Esophagus squamous epithelium (tissue), 5 donors: ENCODE results near the gene RELT. TPM values are rescaled to one million over a fixed set of nuclear protein-coding genes. Genes with fewer than 3 reads are reported as not detected.

Experiments
- DNase-seq: peaks from one replicate; lab custom pipeline; 2025; lab: John Stamatoyannopoulos, UW
- H3K27ac ChIP-seq, 4 donors: fragments of 200-600 bp; sonication (generic); one replicate each; pipeline ENCODE4 v1.5.1; 2016 to 2019; ENCODE audit warnings: mild to moderate bottlenecking in 1 of 4
- H3K27me3 ChIP-seq, 4 donors: fragments of 200-600 bp; sonication (generic); 1 replicate in 3 of 4; 2 replicates in 1 of 4; pipeline versions ENCODE4 v1.5.1 to v1.6.0; 2017 to 2021; ENCODE audit warnings: antibody characterized with exemption in 1 of 4
- H3K36me3 ChIP-seq, 3 donors: fragments of 200-600 bp; sonication (generic); one replicate each; pipeline ENCODE4 v1.5.1; 2016 to 2019
- H3K4me1 ChIP-seq, 3 donors: fragments of 200-600 bp; sonication (generic); one replicate each; pipeline ENCODE4 v1.5.1; 2017 to 2019
- H3K4me3 ChIP-seq, 4 donors: fragments of 200-600 bp; sonication (generic); 1 replicate in 3 of 4; 2 replicates in 1 of 4; pipeline ENCODE4 v1.5.1; 2016 to 2019; ENCODE audit warnings: mild to moderate bottlenecking in 2 of 4, moderate library complexity in 1 of 4
- H3K9me3 ChIP-seq, 3 donors: fragments of 200-600 bp; sonication (generic); one replicate each; pipeline ENCODE4 v1.5.1; 2016 to 2019
- POLR2A ChIP-seq, 4 donors: fragments of 450-650 bp; IDR thresholded peaks; one replicate each; pipeline ENCODE4 v1.6.1; 2017; ENCODE audit warnings: antibody characterized with exemption in 4 of 4, mild to moderate bottlenecking in 4 of 4, moderate library complexity in 3 of 4
- WGBS, 2 donors: methylation state at CpG; one replicate each; pipeline ENCODE4 v1.1.5; 2018; 5-methylcytosine and 5-hydroxymethylcytosine counted together
- intact Hi-C: fragments of 100-400 bp; cut with DNase I; formaldehyde crosslinking; loops from one replicate; pipeline ENCODE4 v1.15.0; 2022
- total RNA-seq, 4 donors: library from RNA; depleted of rRNA; stranded (reverse); fragments of >200 nt; gene quantifications; one replicate each; pipeline ENCODE4 v1.1.0, GENCODE V29; 2016
- TF ChIP-seq, protein P1 (sequence below), 6 experiments: fragments of 450-650 bp in 4 of 6; fragments of 200-600 bp in 2 of 6; sonication (generic) in 2 of 6; IDR thresholded peaks; one replicate each; pipeline ENCODE4 v1.5.1; 2016 to 2019; ENCODE audit warnings: antibody characterized with exemption in 6 of 6, mild to moderate bottlenecking in 4 of 6, moderate library complexity in 4 of 6
- donor health status: DM: yes; HTN: yes; CAD: no.

The RELT gene
- total RNA-seq, 4 donors from 2014 or later = 3.7 to 8.8 (median 5.3) TPM

DNA sequence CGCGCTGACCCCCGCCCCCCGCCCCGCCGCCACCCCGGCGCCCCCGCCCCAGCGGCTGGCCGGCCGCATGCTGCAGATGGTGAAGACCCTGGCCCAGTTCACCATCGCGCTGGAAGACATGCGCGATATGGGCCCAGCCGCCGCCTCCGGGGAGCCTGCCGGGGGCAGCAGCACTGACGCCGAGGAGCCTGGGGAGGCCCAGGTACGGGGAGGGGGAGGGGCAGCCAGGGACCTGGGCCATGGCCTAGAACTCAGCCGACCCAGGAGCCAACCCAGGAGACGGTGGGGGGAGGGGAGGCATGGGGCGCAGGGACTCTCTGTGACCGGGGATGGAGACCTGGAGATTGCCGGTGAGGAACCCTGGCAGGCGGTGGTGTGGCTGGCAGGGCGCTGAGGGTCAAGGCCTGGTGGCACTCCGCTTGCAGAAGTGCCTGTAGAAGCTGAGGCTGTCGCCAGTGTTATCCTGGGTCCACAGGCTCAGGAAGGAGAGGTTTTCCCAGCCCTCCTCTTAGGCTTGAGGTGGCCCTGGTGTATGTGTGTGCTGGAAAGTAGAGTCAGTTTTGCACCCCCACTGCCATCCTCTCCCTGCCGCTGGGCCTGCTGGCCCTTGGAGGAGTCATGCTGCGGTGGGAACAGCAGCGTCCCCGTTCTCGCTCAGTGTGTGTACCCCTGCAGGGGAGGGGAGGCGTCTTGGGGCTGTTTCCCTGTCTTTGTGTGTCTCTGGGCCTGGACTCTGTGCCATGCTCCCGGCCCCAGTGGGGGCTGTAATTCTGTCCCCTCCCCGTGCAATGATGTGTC is 32.9 kb upstream of the RELT start:
- peak overlapping the region; percentile 20 to 57 (median 32) for H3K4me3 ChIP-seq
- H3K27me3 ChIP-seq = peaks cover 0 to 15% (median 0%) of the 10 kb centered on the region in 4 donors
- H3K36me3 ChIP-seq = peaks cover 0 to 14% (median 0%) of the 10 kb centered on the region in 3 donors
- no peaks in the 10 kb centered on the region for H3K9me3 ChIP-seq
- no peak for DNase-seq
- 83% methylated on average over 8 of the region's 40 CpGs; no CpG with 5 or more reads in 1 of the 2 donors for WGBS, 2 donors
- intact Hi-C loops = no loop called here
- no peak overlapping the region for H3K27ac ChIP-seq
- H3K4me1 ChIP-seq = peaks cover 11 to 68% (median 16%) of the 10 kb centered on the region in 3 donors
- TF ChIP-seq, protein P1, sequence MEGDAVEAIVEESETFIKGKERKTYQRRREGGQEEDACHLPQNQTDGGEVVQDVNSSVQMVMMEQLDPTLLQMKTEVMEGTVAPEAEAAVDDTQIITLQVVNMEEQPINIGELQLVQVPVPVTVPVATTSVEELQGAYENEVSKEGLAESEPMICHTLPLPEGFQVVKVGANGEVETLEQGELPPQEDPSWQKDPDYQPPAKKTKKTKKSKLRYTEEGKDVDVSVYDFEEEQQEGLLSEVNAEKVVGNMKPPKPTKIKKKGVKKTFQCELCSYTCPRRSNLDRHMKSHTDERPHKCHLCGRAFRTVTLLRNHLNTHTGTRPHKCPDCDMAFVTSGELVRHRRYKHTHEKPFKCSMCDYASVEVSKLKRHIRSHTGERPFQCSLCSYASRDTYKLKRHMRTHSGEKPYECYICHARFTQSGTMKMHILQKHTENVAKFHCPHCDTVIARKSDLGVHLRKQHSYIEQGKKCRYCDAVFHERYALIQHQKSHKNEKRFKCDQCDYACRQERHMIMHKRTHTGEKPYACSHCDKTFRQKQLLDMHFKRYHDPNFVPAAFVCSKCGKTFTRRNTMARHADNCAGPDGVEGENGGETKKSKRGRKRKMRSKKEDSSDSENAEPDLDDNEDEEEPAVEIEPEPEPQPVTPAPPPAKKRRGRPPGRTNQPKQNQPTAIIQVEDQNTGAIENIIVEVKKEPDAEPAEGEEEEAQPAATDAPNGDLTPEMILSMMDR (IDR thresholded peaks at IDR 0.05) = no peak
- no peak for TF ChIP-seq POLR2A (IDR thresholded peaks at IDR 0.05)

DNA sequence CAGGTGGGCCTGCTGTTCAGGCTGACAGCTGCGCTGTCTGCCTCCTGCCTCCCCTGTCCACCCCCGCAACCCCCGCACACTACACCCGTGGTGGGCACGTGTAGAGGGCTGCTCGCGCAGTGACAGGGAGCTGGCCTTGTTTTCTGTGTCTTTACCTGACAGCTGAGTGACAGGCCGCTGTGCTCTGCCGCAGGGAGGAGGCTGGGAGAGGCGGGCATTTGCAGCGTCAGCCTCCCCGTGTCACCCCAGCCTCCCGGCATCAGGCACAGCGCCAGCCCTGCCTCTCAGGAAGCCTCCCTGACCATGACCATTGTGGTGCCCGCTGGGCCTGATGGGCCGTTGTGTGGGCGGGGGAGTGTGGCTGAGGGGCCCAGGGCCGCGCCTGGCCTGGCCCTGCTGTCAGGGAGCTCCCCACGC is 32.0 kb upstream of the RELT start:
- DNase-seq = no peak
- Histone ChIP-seq H3K4me3 (no peak overlapping the region), H3K36me3 (peaks cover 0 to 15% (median 0%) of the 10 kb centered on the region in 3 donors), H3K27ac (peak overlapping the region in 1 of 4 donors; percentile 2), H3K4me1 (peaks cover 11 to 60% (median 16%) of the 10 kb centered on the region in 3 donors), H3K9me3 (no peaks in the 10 kb centered on the region), H3K27me3 (peaks cover 0 to 15% (median 0%) of the 10 kb centered on the region in 4 donors)
- TF ChIP-seq, protein P1 (IDR thresholded peaks at IDR 0.05) = no peak
- TF ChIP-seq POLR2A (IDR thresholded peaks at IDR 0.05) = no peak
- intact Hi-C loops = no loop called here
- 77% methylated on average over 6 of the region's 20 CpGs; no CpG with 5 or more reads in 1 of the 2 donors for WGBS, 2 donors

DNA sequence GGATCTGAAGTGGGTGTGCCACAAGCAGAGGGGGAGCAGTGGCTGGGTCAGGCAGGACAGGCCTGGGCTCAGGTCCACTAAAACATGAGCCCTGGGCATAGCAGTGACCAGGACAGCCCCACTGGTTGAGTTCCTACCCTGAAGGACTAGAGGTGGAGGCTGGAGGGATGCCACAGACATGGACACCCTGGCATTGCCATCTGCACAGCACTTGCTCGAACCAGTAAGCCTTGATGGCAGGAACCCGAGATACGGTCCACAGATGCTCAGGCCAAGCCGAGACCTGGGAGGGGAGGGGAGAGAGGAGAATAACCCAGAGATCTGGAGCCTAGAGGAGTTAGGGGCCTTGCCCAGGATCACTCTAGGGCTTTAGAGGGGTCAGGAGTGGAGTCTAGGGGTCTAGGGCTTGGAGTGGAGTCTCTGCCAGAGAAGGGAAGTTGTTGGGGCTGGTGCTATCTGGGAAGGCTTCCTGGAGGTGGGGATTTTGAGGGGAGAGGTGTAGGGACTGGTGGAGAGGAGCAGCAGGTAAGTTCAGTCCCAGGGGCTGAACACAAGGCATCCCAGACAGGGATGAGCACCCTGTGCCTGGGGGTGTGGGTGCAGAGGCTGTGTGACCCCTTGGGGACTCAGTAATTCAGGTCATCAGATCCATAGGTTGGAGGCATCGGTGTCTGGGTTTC is 30.6 kb upstream of the RELT start:
- Histone ChIP-seq H3K4me3 (no peak overlapping the region), H3K36me3 (peaks cover 0 to 15% (median 0%) of the 10 kb centered on the region in 3 donors), H3K9me3 (no peaks in the 10 kb centered on the region), H3K27ac (no peak overlapping the region), H3K4me1 (peaks cover 11 to 58% (median 13%) of the 10 kb centered on the region in 3 donors), H3K27me3 (peaks cover 0 to 15% (median 0%) of the 10 kb centered on the region in 4 donors)
- no peak for TF ChIP-seq POLR2A (IDR thresholded peaks at IDR 0.05)
- TF ChIP-seq, protein P1 (IDR thresholded peaks at IDR 0.05) = no peak
- 69 to 80% methylated on average over 5 of the region's 5 CpGs for whole genome bisulfite sequencing, 2 donors
- intact Hi-C loops = no loop called here
- no peak for DNase-seq

DNA sequence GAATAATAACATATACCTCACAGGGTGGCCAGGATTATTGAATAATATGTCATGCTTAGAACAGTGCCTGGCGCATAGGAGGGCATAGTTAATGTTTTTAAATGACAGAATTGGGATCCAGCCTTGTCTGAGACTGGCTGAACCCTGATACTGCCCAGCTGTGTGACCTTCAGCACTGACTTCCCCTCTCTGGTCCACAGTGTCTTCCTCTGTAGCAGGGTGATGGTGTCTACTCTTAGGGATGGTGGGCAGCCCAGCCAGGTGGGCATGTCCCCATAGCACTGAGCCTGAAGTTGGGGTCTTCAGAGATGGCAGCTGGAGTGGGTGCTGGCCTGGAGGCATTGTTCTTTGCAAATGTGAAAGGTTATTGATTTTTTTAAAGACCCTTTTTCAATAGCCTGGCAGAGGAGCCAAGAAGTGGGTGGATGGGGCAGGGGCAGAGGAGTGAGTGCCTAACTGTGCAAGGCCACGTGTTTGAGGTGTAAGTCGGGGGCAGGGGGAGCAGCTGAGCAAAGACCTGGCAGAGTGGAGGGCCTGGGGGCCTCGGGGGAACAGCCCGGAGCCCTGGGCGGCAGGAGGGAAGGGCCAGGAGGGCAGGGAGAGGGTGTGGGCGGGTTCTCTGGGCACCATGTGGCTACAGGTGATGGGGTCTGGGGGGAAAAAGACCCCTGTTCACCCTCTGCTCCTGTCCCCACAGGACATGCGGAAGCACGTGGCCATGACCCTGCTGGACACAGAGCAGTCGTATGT is 29.8 kb upstream of the RELT start:
- Histone ChIP-seq H3K4me1 (peaks cover 15 to 58% (median 17%) of the 10 kb centered on the region in 3 donors), H3K9me3 (no peaks in the 10 kb centered on the region), H3K27me3 (peaks cover 0 to 15% (median 0%) of the 10 kb centered on the region in 4 donors), H3K27ac (no peak overlapping the region), H3K36me3 (peaks cover 0 to 15% (median 0%) of the 10 kb centered on the region in 3 donors), H3K4me3 (no peak overlapping the region)
- DNase-seq = no peak
- intact Hi-C loops = no loop called here
- no peak for TF ChIP-seq POLR2A (IDR thresholded peaks at IDR 0.05)
- TF ChIP-seq, protein P1 (IDR thresholded peaks at IDR 0.05) = no peak
- 74 to 75% methylated on average over 7 to 9 of the region's 10 CpGs for WGBS, 2 donors
